ENCODE results near the gene METTL15. TPM values are rescaled to one million over a fixed set of nuclear protein-coding genes. Genes with fewer than 3 reads are reported as not detected.

METTL15 gene
- total RNA-seq, 1 experiment from 2014 or later: 9.1 TPM

DNA sequence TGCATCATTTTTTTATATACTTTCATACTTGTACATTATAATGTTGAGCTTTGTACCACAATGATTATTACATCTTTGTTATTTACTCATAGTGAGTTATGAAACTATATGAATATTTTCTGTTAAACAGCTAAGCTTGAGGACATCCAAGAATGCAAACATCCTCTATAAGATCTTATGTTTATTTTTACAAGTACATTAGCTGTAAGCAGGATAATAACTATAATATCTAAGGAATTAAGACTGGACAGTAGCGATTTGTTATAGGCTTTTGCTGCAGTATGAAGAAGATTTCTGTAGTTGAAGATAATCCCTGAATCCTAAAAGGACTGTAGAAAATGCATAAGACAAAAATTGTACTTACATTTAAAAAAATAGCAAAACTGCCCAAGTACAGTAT lies 176.0 kb downstream of the METTL15 start:
- no CpG with 5 or more reads among the region's 1 CpG for WGBS (ENCODE audit: extremely low coverage, insufficient read length, low lambda C conversion rate)
- DNase-seq: no peak

More for the DNA sequence above, 176.0 kb downstream of the METTL15 start:
- Histone ChIP-seq H3K79me2 (ENCODE audit: insufficient read depth, low read length) (no peaks in the 10 kb centered on the region), H3K4me1 (ENCODE audit: insufficient read depth, low read length) (no peaks in the 10 kb centered on the region), H2BK20ac (ENCODE audit: low read depth, low read length, poor library complexity, severe bottlenecking) (no peak overlapping the region), H3K9me3 (ENCODE audit: control insufficient read depth, low read depth, low read length) (no peaks in the 10 kb centered on the region), H3K27ac (ENCODE audit: insufficient read length, low read depth, low read length) (no peak overlapping the region), H3K23me2 (ENCODE audit: insufficient read length, low read depth, low read length, poor library complexity, severe bottlenecking) (no peaks in the 10 kb centered on the region), H4K20me1 (ENCODE audit: control insufficient read depth, insufficient read depth, insufficient read length) (no peaks in the 10 kb centered on the region), H3K18ac (ENCODE audit: insufficient read length, low read depth, low read length) (no peak overlapping the region), H3K27me3 (ENCODE audit: insufficient read depth, low read length) (no peaks in the 10 kb centered on the region), H3K4ac (ENCODE audit: low read depth, low read length) (no peak overlapping the region), H2AFZ (ENCODE audit: low read length) (no peak overlapping the region), H4K5ac (ENCODE audit: insufficient read length, low read depth, low read length) (no peak overlapping the region), H2BK15ac (ENCODE audit: low read depth, low read length) (no peak overlapping the region), H3K9ac (ENCODE audit: extremely low read depth, insufficient read length, low read length) (no peak overlapping the region), H2BK12ac (ENCODE audit: insufficient read length, low read depth, low read length) (no peak overlapping the region), H2BK5ac (ENCODE audit: insufficient read length, low read length) (no peak overlapping the region), H3K14ac (ENCODE audit: insufficient read depth, low read length) (no peak overlapping the region), H3K56ac (ENCODE audit: insufficient read length, low read depth, low read length) (no peak overlapping the region), H3K79me1 (ENCODE audit: insufficient read depth, low read depth, low read length, poor library complexity, severe bottlenecking) (no peaks in the 10 kb centered on the region), H2BK120ac (ENCODE audit: low read depth, low read length, poor library complexity, severe bottlenecking) (no peak overlapping the region), H3K4me2 (ENCODE audit: insufficient read depth, insufficient read length, low read length) (no peak overlapping the region), H2AK5ac (ENCODE audit: insufficient read length, low read length) (no peak overlapping the region), H4K91ac (ENCODE audit: insufficient read length, low read depth, low read length) (no peak overlapping the region), H4K8ac (replicated peaks; ENCODE audit: insufficient read length, low read depth, low read length) (no peak overlapping the region), H3T11ph (ENCODE audit: low read length) (no peak overlapping the region), H3K23ac (ENCODE audit: insufficient read length, low read depth, low read length) (no peak overlapping the region)
- Mint-ChIP-seq H3K36me3 (ENCODE audit: insufficient read depth in 1 of 3, low read depth in 3 of 3) (no peaks in the 10 kb centered on the region; a peak in 1 of 7 replicates), H3K4me3 (no peak overlapping the region), H3K27ac (no peak overlapping the region), H3K9me3 (no peaks in the 10 kb centered on the region), H3K27me3 (ENCODE audit: low read depth) (no peaks in the 10 kb centered on the region), H3K4me1 (peaks cover 0 to 2% of the 10 kb centered on the region in 2 experiments; a peak in 1 of 4 replicates)
- TF ChIP-seq CTCF (conservative IDR thresholded peaks at IDR 0.05): no peak
